Sigmoid colon (tissue), 7 donors: Measurements from ENCODE around the gene LPIN1. TPM values are rescaled to one million over a fixed set of nuclear protein-coding genes. Genes with fewer than 3 reads are reported as not detected.

ENCODE experiments used
- DNase-seq: peaks from one replicate; pipeline ENCODE4 v3.0.0-alpha.2; 2019
- H3K27ac ChIP-seq, 4 donors: fragments of 200-600 bp; sonication (generic); one replicate each; pipeline ENCODE4 v1.5.1; 2016 to 2019; ENCODE audit warnings: mild to moderate bottlenecking in 1 of 4
- H3K27me3 ChIP-seq, 3 donors: fragments of 200-600 bp; sonication (generic); one replicate each; pipeline ENCODE4 v1.5.1; 2019; ENCODE audit warnings: mild to moderate bottlenecking in 1 of 3
- H3K36me3 ChIP-seq, 4 donors: fragments of 200-600 bp; sonication (generic); one replicate each; pipeline ENCODE4 v1.5.1; 2016 to 2019
- H3K4me1 ChIP-seq, 4 donors: fragments of 200-600 bp; sonication (generic); one replicate each; pipeline ENCODE4 v1.5.1; 2017 to 2019
- H3K4me3 ChIP-seq, 4 donors: fragments of 200-600 bp; sonication (generic); one replicate each; pipeline ENCODE4 v1.5.1; 2017 to 2019; ENCODE audit warnings: mild to moderate bottlenecking in 2 of 4, moderate library complexity in 1 of 4
- H3K9me3 ChIP-seq, 4 donors: fragments of 200-600 bp in 3 of 4; sonication (generic) in 3 of 4; one replicate each; pipeline versions ENCODE4 v1.5.1 to v1.6.1; 2013 to 2019
- CTCF ChIP-seq, 4 experiments: fragments of 450-650 bp in 3 of 4; fragments of 200-600 bp in 1 of 4; IDR thresholded peaks; one replicate each; pipeline ENCODE4 v1.5.1; 2016 to 2019; ENCODE audit warnings: antibody characterized with exemption in 4 of 4, mild to moderate bottlenecking in 3 of 4, moderate library complexity in 2 of 4
- EP300 ChIP-seq, 4 donors: sonication (generic); formaldehyde crosslinking; IDR thresholded peaks; one replicate each; pipeline ENCODE4 v1.6.1; 2017; ENCODE audit warnings: antibody characterized with exemption in 4 of 4
- POLR2A ChIP-seq, 2 donors: fragments of 450-650 bp; IDR thresholded peaks; one replicate each; pipeline ENCODE4 v1.6.1; 2016; ENCODE audit warnings: antibody characterized with exemption in 2 of 2, mild to moderate bottlenecking in 2 of 2, moderate library complexity in 2 of 2
- POLR2AphosphoS5 ChIP-seq, 4 donors: sonication (generic); formaldehyde crosslinking; IDR thresholded peaks; one replicate each; pipeline ENCODE4 v1.6.1; 2017; ENCODE audit warnings: antibody characterized with exemption in 4 of 4
- WGBS, 2 donors: extraction: QIAGEN DNeasy Blood & Tissue Kit; methylation state at CpG; one replicate each; pipeline ENCODE4 v1.1.7; 2013; 5-methylcytosine and 5-hydroxymethylcytosine counted together
- intact Hi-C: fragments of 100-400 bp; cut with DNase I; formaldehyde crosslinking; loops from one replicate; pipeline ENCODE4 v1.15.1; 2023
- polyA plus RNA-seq, 3 donors: library from polyadenylated mRNA; stranded (reverse); fragments of 200-250 nt; gene quantifications; one replicate each; pipeline ENCODE4 v1.2.3, GENCODE V29; 2013
- total RNA-seq, 4 donors: library from RNA; depleted of rRNA; stranded (reverse); fragments of >200 nt; gene quantifications; one replicate each; pipeline ENCODE4 v1.1.0, GENCODE V29; 2016
- donor health status: healthy with polysubstance abuse.
- donor health status: Bipolar disorder and iron deficiency.
- donor health status: healthy.

LPIN1 gene
- total and polyA plus RNA-seq, 7 donors = 4.2 to 37.4 (median 28.2) TPM

- no peaks in the 10 kb centered on the region for H3K9me3 ChIP-seq
- no peak overlapping the region for H3K4me3 ChIP-seq
- H3K27ac ChIP-seq = no peak overlapping the region
- TF ChIP-seq POLR2A (IDR thresholded peaks at IDR 0.05) (no peak), CTCF (IDR thresholded peaks at IDR 0.05) (no peak), POLR2AphosphoS5 (IDR thresholded peaks at IDR 0.05) (no peak), EP300 (IDR thresholded peaks at IDR 0.05) (no peak)
- no peak for DNase-seq
- no peaks in the 10 kb centered on the region for H3K27me3 ChIP-seq
- WGBS, 2 donors = 95 to 97% methylated on average over 9 of the region's 9 CpGs
- H3K36me3 ChIP-seq = peaks cover 5 to 92% (median 45%) of the 10 kb centered on the region in 4 donors
- peaks cover 0 to 10% (median 3%) of the 10 kb centered on the region in 4 donors for H3K4me1 ChIP-seq
- intact Hi-C loops = no loop called here
Measured at GRCh38 chr2:11785611-11785940, 39.1 kb downstream of the LPIN1 start.

GRCh38 chr2:11786191-11786590 is 39.8 kb downstream of the LPIN1 start:
- Histone ChIP-seq H3K27me3 (no peaks in the 10 kb centered on the region), H3K9me3 (no peaks in the 10 kb centered on the region), H3K27ac (no peak overlapping the region), H3K4me1 (peaks cover 0 to 10% (median 3%) of the 10 kb centered on the region in 4 donors), H3K36me3 (peaks cover 5 to 92% (median 44%) of the 10 kb centered on the region in 4 donors), H3K4me3 (no peak overlapping the region)
- no peak for DNase-seq
- 94 to 97% methylated on average over 9 of the region's 9 CpGs for WGBS, 2 donors
- intact Hi-C loops = no loop called here
- TF ChIP-seq EP300 (IDR thresholded peaks at IDR 0.05) (no peak), CTCF (IDR thresholded peaks at IDR 0.05) (no peak)

GRCh38 chr2:11786592-11786991 is 40.2 kb downstream of the LPIN1 start:
- 96 to 97% methylated on average over 13 of the region's 13 CpGs for WGBS, 2 donors
- intact Hi-C loops = no loop called here
- no peaks in the 10 kb centered on the region for H3K27me3 ChIP-seq
- H3K4me3 ChIP-seq = no peak overlapping the region
- H3K4me1 ChIP-seq = peaks cover 0 to 10% (median 3%) of the 10 kb centered on the region in 4 donors
- TF ChIP-seq POLR2A (IDR thresholded peaks at IDR 0.05) (no peak), CTCF (IDR thresholded peaks at IDR 0.05) (no peak), POLR2AphosphoS5 (IDR thresholded peaks at IDR 0.05) (no peak), EP300 (IDR thresholded peaks at IDR 0.05) (no peak)
- no peaks in the 10 kb centered on the region for H3K9me3 ChIP-seq
- H3K36me3 ChIP-seq = peaks cover 5 to 90% (median 44%) of the 10 kb centered on the region in 4 donors
- DNase-seq = no peak
- no peak overlapping the region for H3K27ac ChIP-seq

- no peak overlapping the region for H3K4me3 ChIP-seq
- peaks cover 16 to 90% (median 53%) of the 10 kb centered on the region in 4 donors for H3K36me3 ChIP-seq
- 95 to 96% methylated on average over 9 of the region's 9 CpGs for WGBS, 2 donors
- H3K4me1 ChIP-seq = peaks cover 0 to 10% (median 3%) of the 10 kb centered on the region in 4 donors
- DNase-seq = no peak
- H3K27ac ChIP-seq = no peak overlapping the region
- TF ChIP-seq EP300 (IDR thresholded peaks at IDR 0.05) = no peak
- intact Hi-C loops = no loop called here
- no peaks in the 10 kb centered on the region for H3K27me3 ChIP-seq
- no peaks in the 10 kb centered on the region for H3K9me3 ChIP-seq
Measured at GRCh38 chr2:11787991-11788390, 41.6 kb downstream of the LPIN1 start.

- Histone ChIP-seq H3K27me3 (no peaks in the 10 kb centered on the region), H3K36me3 (peaks cover 22 to 90% (median 56%) of the 10 kb centered on the region in 4 donors), H3K4me3 (no peak overlapping the region), H3K27ac (no peak overlapping the region), H3K4me1 (peaks cover 0 to 10% (median 3%) of the 10 kb centered on the region in 4 donors), H3K9me3 (no peaks in the 10 kb centered on the region)
- intact Hi-C loops = no loop called here
- DNase-seq = no peak
- WGBS, 2 donors = 90 to 95% methylated on average over 7 of the region's 7 CpGs
- TF ChIP-seq CTCF (IDR thresholded peaks at IDR 0.05) = no peak
- TF ChIP-seq POLR2AphosphoS5 (IDR thresholded peaks at IDR 0.05) = no peak
Measured at GRCh38 chr2:11788461-11789124, 42.2 kb downstream of the LPIN1 start.
